IPS-NIHi7 (cell line): ENCODE measurements around the gene EID3.
"Not testable (repeated sequence)": the region's sequence is repeated elsewhere in the genome, so short reads cannot be mapped to it uniquely, and the experiment has no call there.

Source experiments
- DNase-seq: peaks from one replicate; pipeline ENCODE4 v3.0.0; 2012; ENCODE audit warnings: mixed read lengths; ENCODE audit errors: extremely low spot score

EID3 gene

GRCh38 chr12:104303538-104304151, at the start of gene EID3:
TSS of gene EID3 (plus strand) at chr12:104303739. CDS start at chr12:104303935, 196 bp downstream.
- peak; percentile 90 for DNase-seq

GRCh38 chr12:104257913-104258472, 45.5 kb upstream of the EID3 start:
- DNase-seq = no peak

GRCh38 chr12:104258476-104259067, 45.0 kb upstream of the EID3 start:
- DNase-seq = no peak

GRCh38 chr12:104263026-104263425, 40.5 kb upstream of the EID3 start:
- no peak for DNase-seq

- DNase-seq = no peak
Measured at GRCh38 chr12:104263580-104264358, 39.8 kb upstream of the EID3 start.

- not testable (repeated sequence) for DNase-seq
Measured at GRCh38 chr12:104265436-104265835, 38.1 kb upstream of the EID3 start.

GRCh38 chr12:104272938-104273337, 30.6 kb upstream of the EID3 start:
- no peak for DNase-seq

- no peak for DNase-seq
Measured at GRCh38 chr12:104273503-104273902, 30.0 kb upstream of the EID3 start.

GRCh38 chr12:104274811-104275210, 28.7 kb upstream of the EID3 start:
- DNase-seq = no peak

- DNase-seq = no peak
Measured at GRCh38 chr12:104275689-104276088, 27.9 kb upstream of the EID3 start.

- no peak for DNase-seq
Measured at GRCh38 chr12:104276273-104277131, 27.0 kb upstream of the EID3 start.

- no peak for DNase-seq
Measured at GRCh38 chr12:104279164-104279563, 24.4 kb upstream of the EID3 start.

GRCh38 chr12:104280111-104280510, 23.4 kb upstream of the EID3 start:
- DNase-seq = no peak

GRCh38 chr12:104280717-104281458, 22.7 kb upstream of the EID3 start:
- no peak for DNase-seq

- no peak for DNase-seq
Measured at GRCh38 chr12:104281636-104282035, 21.9 kb upstream of the EID3 start.

GRCh38 chr12:104282109-104282508, 21.4 kb upstream of the EID3 start:
- DNase-seq = no peak

- DNase-seq = no peak
Measured at GRCh38 chr12:104285740-104286515, 17.6 kb upstream of the EID3 start.

- DNase-seq = peak; percentile 89
Measured at GRCh38 chr12:104286516-104287482, 16.7 kb upstream of the EID3 start.
